COLO829 (cell line): ENCODE data around the gene BTBD9.

Experiments
- DNase-seq: peaks from one replicate; pipeline ENCODE4 v3.0.0; 2012; ENCODE audit warnings: low spot score

The BTBD9 gene

GRCh38 chr6:38639498-38640215 is at the start of gene BTBD9:
Gene BTBD9 (minus strand): TSS chr6:38639929.
- peak; percentile 73 for DNase-seq

- DNase-seq = no peak
Observed at GRCh38 chr6:38688579-38689087, 48.9 kb upstream of the BTBD9 start.

DNA sequence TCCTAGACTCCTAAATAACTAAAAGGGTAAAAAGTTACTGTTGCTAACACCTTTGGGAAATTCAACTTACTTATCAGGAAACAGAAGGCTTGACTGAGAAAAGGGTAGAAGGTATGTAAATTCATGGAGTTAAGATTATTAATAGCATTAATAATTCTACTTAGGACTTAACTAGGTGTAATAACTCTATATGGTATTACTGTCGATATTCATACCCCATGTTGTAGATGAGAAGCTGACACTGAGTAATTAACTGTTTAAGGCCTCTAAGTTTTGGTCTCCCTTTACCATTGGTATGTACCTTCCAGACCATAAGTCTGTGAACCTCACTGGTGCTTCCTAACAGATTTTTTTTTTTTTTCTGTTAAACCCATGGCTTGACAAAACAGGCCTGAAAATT is 47.8 kb upstream of the BTBD9 start:
- no peak for DNase-seq

GRCh38 chr6:38687043-38687353 is 47.3 kb upstream of the BTBD9 start:
- no peak for DNase-seq

DNA sequence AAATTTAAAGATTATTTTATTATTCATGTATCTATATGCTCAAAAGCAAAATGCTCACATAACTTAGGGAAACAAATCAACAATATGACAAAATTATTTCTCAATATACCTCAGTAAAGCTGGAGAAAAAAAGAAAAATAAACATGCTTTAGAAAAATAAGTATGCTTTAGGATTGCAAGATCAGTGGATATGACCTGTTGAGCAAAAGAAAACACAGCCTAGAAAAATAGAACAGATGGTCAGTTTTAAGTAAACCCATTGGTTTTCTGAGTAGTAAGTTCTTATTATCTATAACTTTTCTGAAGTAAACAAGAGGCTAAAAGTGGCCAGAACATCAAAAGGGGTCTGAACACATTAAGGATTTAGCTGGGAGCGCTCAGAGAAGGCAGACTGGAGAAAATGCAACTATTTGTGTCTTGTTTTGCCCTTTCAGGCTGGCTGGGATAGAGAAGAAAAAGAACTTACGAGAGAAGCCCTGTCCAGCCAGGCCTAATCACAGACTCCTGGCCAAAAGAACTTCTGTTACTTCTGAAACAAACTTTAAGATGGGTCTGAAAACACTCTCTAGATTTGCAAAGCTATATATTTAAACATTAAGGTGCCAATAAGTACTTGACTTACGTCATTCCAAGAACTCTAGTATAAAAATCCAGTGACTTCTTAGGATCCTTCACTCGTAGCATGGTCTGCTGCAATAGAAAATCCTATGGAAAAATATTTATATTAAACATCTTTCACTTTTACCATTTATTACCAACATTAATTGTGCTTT is 46.7 kb upstream of the BTBD9 start:
- DNase-seq = no peak

DNA sequence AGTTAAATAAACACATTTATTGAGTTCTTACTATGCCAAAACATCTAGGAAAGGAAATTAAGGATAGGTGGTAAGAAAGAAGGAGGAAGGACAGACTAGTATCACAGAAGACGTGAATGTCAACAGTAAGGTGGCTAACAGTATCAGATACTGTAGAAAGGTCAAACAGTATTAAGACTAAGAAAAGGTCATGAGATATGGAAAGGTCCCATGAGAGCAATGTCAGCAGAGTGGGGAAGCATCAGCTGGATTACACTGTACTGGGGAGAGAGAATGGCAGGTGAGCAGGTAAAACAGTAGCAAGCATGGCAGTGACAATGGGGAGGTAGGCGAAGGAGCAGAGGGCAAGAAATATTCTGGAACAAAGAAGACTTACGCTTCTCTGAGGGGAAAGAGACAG is 45.2 kb upstream of the BTBD9 start:
- no peak for DNase-seq

GRCh38 chr6:38684237-38684636 is 44.5 kb upstream of the BTBD9 start:
- DNase-seq = no peak

DNA sequence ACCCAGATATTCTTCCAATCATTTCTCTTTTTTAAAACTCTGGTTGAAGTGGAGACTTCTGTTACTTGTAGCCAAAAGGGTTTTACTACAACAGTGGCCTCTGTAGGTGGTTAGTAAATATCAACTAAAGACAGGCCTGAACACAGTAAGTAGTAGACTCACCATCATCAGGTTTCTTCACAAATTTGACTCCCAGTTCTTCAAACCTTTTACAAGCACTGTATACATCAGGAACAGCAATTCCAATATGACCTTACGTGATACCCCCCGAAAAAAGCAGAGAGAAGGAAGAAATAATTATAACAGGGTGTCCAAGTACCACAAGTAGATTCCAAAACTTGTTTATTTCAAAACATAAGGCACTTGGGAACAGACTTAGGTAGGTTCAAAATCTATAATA is 42.1 kb upstream of the BTBD9 start:
- no peak for DNase-seq

- no peak for DNase-seq
Observed at GRCh38 chr6:38679668-38680067, 39.9 kb upstream of the BTBD9 start.

DNA sequence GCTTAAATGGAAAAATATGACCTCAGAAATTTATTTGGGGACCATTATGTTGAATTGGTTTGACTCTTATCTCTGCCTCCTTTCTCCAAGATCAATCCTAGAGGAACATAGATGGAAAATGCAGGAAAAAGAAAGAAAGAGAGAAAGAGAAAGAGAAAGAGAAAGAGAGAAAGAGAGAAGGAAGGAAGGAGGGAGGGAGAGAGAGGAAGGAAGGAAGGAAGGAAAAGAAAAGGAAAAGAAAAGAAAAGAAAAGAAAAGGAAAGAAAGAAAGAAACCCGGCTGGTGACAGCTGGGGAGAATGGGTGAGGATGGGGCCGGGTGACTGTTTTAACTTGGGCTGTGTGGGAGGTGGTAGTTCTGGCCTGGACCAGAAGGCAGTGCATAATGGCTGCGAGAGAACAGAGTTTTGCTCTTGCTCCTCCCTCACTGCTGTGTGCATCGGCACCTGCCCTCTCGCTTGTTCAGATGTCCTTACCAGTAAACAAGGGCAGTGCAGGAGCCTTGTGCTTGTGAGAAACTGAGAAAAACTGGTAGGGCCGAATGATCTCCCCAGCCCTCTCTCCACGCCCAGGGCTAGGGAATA is 38.5 kb upstream of the BTBD9 start:
- DNase-seq = no peak

GRCh38 chr6:38676974-38677544 is 37.3 kb upstream of the BTBD9 start:
- DNase-seq = no peak

- no peak for DNase-seq
Observed at GRCh38 chr6:38676236-38676973, 36.7 kb upstream of the BTBD9 start.

DNA sequence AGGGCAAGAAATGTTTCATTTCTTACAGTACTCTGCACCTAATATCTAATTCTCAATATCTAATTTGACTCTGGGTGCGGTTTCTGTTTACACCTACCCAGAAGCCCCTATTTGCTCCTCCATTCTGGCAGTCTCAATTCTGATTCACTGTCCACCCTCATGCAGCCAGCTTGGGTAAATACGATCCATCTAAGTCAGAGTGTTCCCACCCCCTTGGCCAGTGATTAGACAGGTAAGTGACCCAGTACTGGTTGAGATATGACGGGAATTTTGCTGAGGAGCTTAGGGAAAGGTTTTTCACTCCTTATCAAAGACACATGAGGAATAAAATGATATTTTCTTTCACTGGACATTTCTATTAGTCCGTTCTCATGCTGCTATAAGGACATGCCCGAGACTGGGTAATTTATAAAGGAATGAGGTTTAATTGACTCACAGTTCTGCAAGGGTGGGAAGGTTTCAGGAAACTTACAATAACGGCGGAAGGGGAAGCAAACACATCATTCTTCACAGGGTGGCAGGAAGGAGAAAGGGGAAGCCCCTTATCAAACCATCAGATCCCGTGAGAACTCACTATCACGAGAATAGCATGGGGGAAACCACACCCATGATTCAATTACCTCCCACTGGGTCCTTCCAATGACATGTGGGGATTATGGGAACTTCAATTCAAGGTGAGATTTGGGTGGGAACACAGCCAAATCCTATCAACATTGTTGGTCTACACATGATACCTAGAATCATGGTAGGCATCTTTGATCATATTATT is 33.9 kb upstream of the BTBD9 start:
- DNase-seq = no peak

DNA sequence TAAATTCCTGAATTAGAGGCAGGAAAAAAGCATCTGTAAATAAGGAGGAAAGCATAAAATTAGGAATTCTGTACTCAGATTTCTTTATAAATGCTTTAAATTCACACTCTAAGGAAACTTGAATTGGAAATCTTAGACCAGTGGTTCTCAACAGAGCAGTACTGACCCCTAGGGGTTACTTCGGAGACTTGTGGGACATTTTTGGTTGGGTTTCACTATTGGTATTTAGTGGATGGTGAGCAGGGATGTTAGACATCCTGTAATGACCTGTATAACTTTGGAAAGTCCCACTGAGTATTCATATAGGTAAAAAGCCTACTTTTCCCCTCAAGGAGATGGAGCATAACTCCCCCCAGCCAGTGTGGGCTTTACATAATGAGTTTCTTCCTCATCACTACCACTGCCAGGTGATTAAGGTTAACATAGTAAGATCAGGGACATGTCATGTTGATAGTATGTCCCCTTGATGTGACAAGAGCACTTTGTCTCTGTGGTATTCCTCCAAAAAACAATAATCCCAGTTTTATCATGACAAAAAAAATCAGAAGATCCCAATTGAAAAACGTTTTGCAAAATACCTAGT is 32.2 kb upstream of the BTBD9 start:
- DNase-seq = peak; percentile 69

GRCh38 chr6:38658418-38659167 is 18.9 kb upstream of the BTBD9 start:
- DNase-seq = no peak

DNA sequence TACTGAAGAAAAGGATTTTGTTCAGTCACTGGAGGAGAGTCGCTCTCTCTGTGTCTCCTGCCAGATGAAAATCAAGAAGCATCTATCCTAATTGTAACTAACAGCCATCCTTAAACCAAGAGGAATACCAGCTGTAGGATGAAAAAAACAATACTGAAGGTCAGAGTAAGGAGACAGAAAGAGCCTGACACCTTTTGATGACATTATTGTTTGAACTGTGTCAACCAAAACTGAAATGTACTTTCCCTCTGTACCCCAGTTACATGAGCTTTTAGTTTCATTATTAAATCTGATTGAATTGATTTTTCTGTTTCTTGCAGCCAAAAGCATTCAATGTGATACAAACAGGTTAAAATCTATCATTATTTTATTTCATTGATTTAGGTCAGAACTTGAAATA is 17.2 kb upstream of the BTBD9 start:
- DNase-seq = no peak

DNA sequence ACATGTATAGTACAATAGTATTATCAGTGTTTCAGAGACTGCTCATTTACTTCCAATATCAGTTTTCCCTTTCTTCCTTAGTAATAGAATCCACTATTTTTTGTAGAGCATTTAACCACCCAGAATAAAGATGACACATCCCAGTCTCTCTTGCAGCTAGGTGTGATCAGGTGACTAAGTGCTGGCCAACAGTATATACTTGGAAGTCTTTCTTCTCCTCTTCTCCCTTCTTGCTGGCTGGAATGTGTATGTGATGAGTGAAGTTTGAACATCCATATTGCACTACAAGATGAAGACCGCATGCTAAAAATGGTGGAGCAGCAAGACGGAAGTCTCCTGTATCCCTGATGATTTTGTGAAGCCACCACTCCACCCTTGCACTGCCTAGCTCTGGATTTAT is 14.5 kb upstream of the BTBD9 start:
- DNase-seq = no peak

GRCh38 chr6:38651121-38651784 is 11.5 kb upstream of the BTBD9 start:
- no peak for DNase-seq

GRCh38 chr6:38650207-38650752 is 10.6 kb upstream of the BTBD9 start:
- no peak for DNase-seq
